Activated naive CD8-positive, alpha-beta T cell treated with anti-CD3 and anti-CD28 coated beads, Interleukin-2, amount 50 U/mL, for 24 hours (primary cell): Measurements from ENCODE around the gene GLUD1.
"Not testable (repeated sequence)": the region's sequence is repeated elsewhere in the genome, so short reads cannot be mapped to it uniquely, and the experiment has no call there.

Experiments
- ATAC-seq: fragments of 150-1000 bp; cut with Tn5 transposase; one replicate; pipeline ENCODE4 v1.10.0; 2021
- DNase-seq: peaks from one replicate; pipeline ENCODE4 v3.0.0; 2021
- H3K27ac Mint-ChIP-seq: one replicate; pipeline ENCODE4 v1.8.0; 2021; ENCODE audit warnings: mild to moderate bottlenecking, mixed read lengths
- H3K27me3 Mint-ChIP-seq: one replicate; pipeline ENCODE4 v1.8.0; 2021; ENCODE audit warnings: mixed read lengths
- H3K36me3 Mint-ChIP-seq: one replicate; pipeline ENCODE4 v1.8.0; 2021; ENCODE audit warnings: low read depth, mixed read lengths
- H3K4me1 Mint-ChIP-seq: one replicate; pipeline ENCODE4 v1.8.0; 2021; ENCODE audit warnings: mixed read lengths
- H3K4me3 Mint-ChIP-seq: one replicate; pipeline ENCODE4 v1.8.0; 2021; ENCODE audit warnings: mild to moderate bottlenecking, moderate library complexity, mixed read lengths
- H3K9me3 Mint-ChIP-seq: one replicate; pipeline ENCODE4 v1.8.0; 2021; ENCODE audit warnings: mixed read lengths

The GLUD1 gene

GRCh38 chr10:87094373-87095235 lies at the start of gene GLUD1, which contains the start of gene SHLD2:
TSS of gene GLUD1 (minus strand) at chr10:87094843. CDS start at chr10:87094769, 74 bp downstream.
TSS of gene SHLD2 (plus strand) at chr10:87095206. CDS start at chr10:87151355, 56,149 bp downstream.
- peaks cover 53% of the 10 kb centered on the region for H3K36me3 Mint-ChIP-seq
- H3K4me3 Mint-ChIP-seq, result peak within 1 kb of the TSS; percentile 96
- no peaks in the 10 kb centered on the region for H3K27me3 Mint-ChIP-seq
- peak; percentile 91 for DNase-seq
- H3K9me3 Mint-ChIP-seq, result no peaks in the 10 kb centered on the region
- ATAC-seq, result peak; percentile 76
- peak within 1 kb of the TSS; percentile 95 for H3K27ac Mint-ChIP-seq
- H3K4me1 Mint-ChIP-seq, result peaks cover 52% of the 10 kb centered on the region

- not testable (repeated sequence) for H3K9me3 Mint-ChIP-seq, H3K36me3 Mint-ChIP-seq, H3K4me1 Mint-ChIP-seq, DNase-seq, H3K4me3 Mint-ChIP-seq, ATAC-seq, H3K27me3 Mint-ChIP-seq
- H3K27ac Mint-ChIP-seq, result peak overlapping the region; percentile 27
Measured at GRCh38 chr10:87143109-87143418, 48.4 kb upstream of the GLUD1 start.

GRCh38 chr10:87142230-87143108 lies 47.8 kb upstream of the GLUD1 start:
- not testable (repeated sequence) for H3K4me1 Mint-ChIP-seq, H3K36me3 Mint-ChIP-seq, H3K27ac Mint-ChIP-seq, H3K4me3 Mint-ChIP-seq, DNase-seq, H3K9me3 Mint-ChIP-seq, ATAC-seq, H3K27me3 Mint-ChIP-seq

- not testable (repeated sequence) for ATAC-seq, H3K27me3 Mint-ChIP-seq, H3K4me3 Mint-ChIP-seq, H3K4me1 Mint-ChIP-seq, H3K27ac Mint-ChIP-seq, DNase-seq
- peaks cover 27% of the 10 kb centered on the region for H3K36me3 Mint-ChIP-seq
- H3K9me3 Mint-ChIP-seq, result peaks cover 18% of the 10 kb centered on the region
Measured at GRCh38 chr10:87137478-87137877, 42.8 kb upstream of the GLUD1 start.

- not testable (repeated sequence) for H3K4me3 Mint-ChIP-seq, ATAC-seq, DNase-seq, H3K4me1 Mint-ChIP-seq, H3K27ac Mint-ChIP-seq, H3K27me3 Mint-ChIP-seq
- H3K9me3 Mint-ChIP-seq, result peaks cover 18% of the 10 kb centered on the region
- H3K36me3 Mint-ChIP-seq, result peaks cover 29% of the 10 kb centered on the region
Measured at GRCh38 chr10:87134440-87134839, 39.8 kb upstream of the GLUD1 start.

- DNase-seq, H3K27ac Mint-ChIP-seq, H3K27me3 Mint-ChIP-seq, H3K4me3 Mint-ChIP-seq, ATAC-seq, H3K4me1 Mint-ChIP-seq: not testable (repeated sequence)
- Mint-ChIP-seq H3K9me3 (peaks cover 18% of the 10 kb centered on the region), H3K36me3 (peaks cover 31% of the 10 kb centered on the region)
Measured at GRCh38 chr10:87133936-87134335, 39.3 kb upstream of the GLUD1 start.

GRCh38 chr10:87132176-87132575 lies 37.5 kb upstream of the GLUD1 start:
- H3K27ac Mint-ChIP-seq, DNase-seq, H3K27me3 Mint-ChIP-seq, H3K4me3 Mint-ChIP-seq, H3K4me1 Mint-ChIP-seq, ATAC-seq: not testable (repeated sequence)
- Mint-ChIP-seq H3K9me3 (peaks cover 13% of the 10 kb centered on the region), H3K36me3 (peaks cover 31% of the 10 kb centered on the region)

GRCh38 chr10:87127607-87128156 lies 33.0 kb upstream of the GLUD1 start:
- not testable (repeated sequence) for H3K27ac Mint-ChIP-seq

GRCh38 chr10:87127048-87127447 lies 32.4 kb upstream of the GLUD1 start:
- not testable (repeated sequence) for ATAC-seq, DNase-seq, H3K4me3 Mint-ChIP-seq, H3K4me1 Mint-ChIP-seq, H3K27ac Mint-ChIP-seq, H3K27me3 Mint-ChIP-seq, H3K9me3 Mint-ChIP-seq
- H3K36me3 Mint-ChIP-seq, result peaks cover 15% of the 10 kb centered on the region

More at GRCh38 chr10:87127607-87128156, 33.0 kb upstream of the GLUD1 start:
- ATAC-seq, H3K9me3 Mint-ChIP-seq, H3K4me3 Mint-ChIP-seq, DNase-seq, H3K4me1 Mint-ChIP-seq, H3K27me3 Mint-ChIP-seq: not testable (repeated sequence)
- peaks cover 15% of the 10 kb centered on the region for H3K36me3 Mint-ChIP-seq

GRCh38 chr10:87123351-87123750 lies 28.7 kb upstream of the GLUD1 start:
- not testable (repeated sequence) for H3K4me3 Mint-ChIP-seq, ATAC-seq, H3K27me3 Mint-ChIP-seq, DNase-seq, H3K9me3 Mint-ChIP-seq, H3K27ac Mint-ChIP-seq, H3K4me1 Mint-ChIP-seq
- H3K36me3 Mint-ChIP-seq, result peaks cover 12% of the 10 kb centered on the region

GRCh38 chr10:87119029-87119428 lies 24.4 kb upstream of the GLUD1 start:
- H3K9me3 Mint-ChIP-seq, H3K27me3 Mint-ChIP-seq, DNase-seq, ATAC-seq, H3K27ac Mint-ChIP-seq, H3K4me1 Mint-ChIP-seq, H3K4me3 Mint-ChIP-seq: not testable (repeated sequence)
- H3K36me3 Mint-ChIP-seq, result peaks cover 12% of the 10 kb centered on the region

GRCh38 chr10:87118122-87118521 lies 23.5 kb upstream of the GLUD1 start:
- H3K27me3 Mint-ChIP-seq, H3K9me3 Mint-ChIP-seq, H3K4me3 Mint-ChIP-seq, H3K27ac Mint-ChIP-seq, H3K4me1 Mint-ChIP-seq, DNase-seq, ATAC-seq: not testable (repeated sequence)
- peaks cover 12% of the 10 kb centered on the region for H3K36me3 Mint-ChIP-seq

- Mint-ChIP-seq H3K4me1 (no peaks in the 10 kb centered on the region), H3K36me3 (peaks cover 61% of the 10 kb centered on the region), H3K27me3 (no peaks in the 10 kb centered on the region), H3K4me3 (no peak overlapping the region), H3K27ac (no peak overlapping the region), H3K9me3 (no peaks in the 10 kb centered on the region)
- no peak for ATAC-seq
- no peak for DNase-seq
Measured at GRCh38 chr10:87105446-87106124, 10.9 kb upstream of the GLUD1 start.

- H3K27me3 Mint-ChIP-seq, H3K4me1 Mint-ChIP-seq, H3K27ac Mint-ChIP-seq, H3K4me3 Mint-ChIP-seq, DNase-seq, ATAC-seq, H3K9me3 Mint-ChIP-seq: not testable (repeated sequence)
- peaks cover 61% of the 10 kb centered on the region for H3K36me3 Mint-ChIP-seq
Measured at GRCh38 chr10:87104727-87105126, 10.1 kb upstream of the GLUD1 start.
